ENCODE results near the gene BCO1. TPM values are rescaled to one million over a fixed set of nuclear protein-coding genes. Genes with fewer than 3 reads are reported as not detected.

BCO1 gene
- total RNA-seq, 3 donors from 2014 or later (not counting 1 experiment from before 2014, with no cell fraction given) = not detected

- peaks cover 10 to 31% of the 10 kb centered on the region in 2 donors for H3K4me1 Mint-ChIP-seq
- TF ChIP-seq CTCF (IDR thresholded peaks at IDR 0.05) = no peak
- Histone ChIP-seq H3K36me3 (ENCODE audit: control insufficient read depth, insufficient read depth, low read length) (no peaks in the 10 kb centered on the region), H3K4me3 (ENCODE audit: low read length) (no peak overlapping the region), H3K9me3 (ENCODE audit: control insufficient read depth, insufficient read depth, low read length) (no peaks in the 10 kb centered on the region), H3K4me1 (ENCODE audit: control insufficient read depth, insufficient read depth, low read length) (no peaks in the 10 kb centered on the region), H3K27ac (ENCODE audit: low read length) (no peak overlapping the region), H3K27me3 (ENCODE audit: control insufficient read depth, insufficient read depth, low read length) (no peaks in the 10 kb centered on the region)
- no peak overlapping the region for H3K4me3 Mint-ChIP-seq
- 60% methylated on average over 1 of the region's 5 CpGs for WGBS (ENCODE audit: insufficient coverage)
- no peak overlapping the region for H3K27ac Mint-ChIP-seq
- H3K9me3 Mint-ChIP-seq = no peaks in the 10 kb centered on the region
- intact Hi-C loops (cut with micrococcal nuclease) = no loop called here
- H3K27me3 Mint-ChIP-seq (ENCODE audit: low read depth in 2 of 2) = no peaks in the 10 kb centered on the region
- H3K36me3 Mint-ChIP-seq = no peaks in the 10 kb centered on the region
- DNase-seq (no peak), ATAC-seq (no peak)
Measured at GRCh38 chr16:81321536-81321935, 83.0 kb downstream of the BCO1 start.

GRCh38 chr16:81324808-81325207 is 86.3 kb downstream of the BCO1 start:
- WGBS (ENCODE audit: insufficient coverage) = 97% methylated on average over 6 of the region's 6 CpGs
- Mint-ChIP-seq H3K4me3 (no peak overlapping the region), H3K4me1 (peaks cover 15 to 18% of the 10 kb centered on the region in 2 donors), H3K36me3 (no peaks in the 10 kb centered on the region), H3K9me3 (no peaks in the 10 kb centered on the region), H3K27me3 (ENCODE audit: low read depth in 2 of 2) (no peaks in the 10 kb centered on the region), H3K27ac (no peak overlapping the region)
- Histone ChIP-seq H3K27ac (ENCODE audit: low read length) (no peak overlapping the region), H3K4me1 (ENCODE audit: control insufficient read depth, insufficient read depth, low read length) (no peaks in the 10 kb centered on the region), H3K9me3 (ENCODE audit: control insufficient read depth, insufficient read depth, low read length) (no peaks in the 10 kb centered on the region), H3K27me3 (ENCODE audit: control insufficient read depth, insufficient read depth, low read length) (no peaks in the 10 kb centered on the region), H3K4me3 (ENCODE audit: low read length) (no peak overlapping the region), H3K36me3 (ENCODE audit: control insufficient read depth, insufficient read depth, low read length) (no peaks in the 10 kb centered on the region)
- intact Hi-C loops (cut with micrococcal nuclease) = no loop called here
- no peak for DNase-seq
- no peak for ATAC-seq
- TF ChIP-seq CTCF (IDR thresholded peaks at IDR 0.05) = no peak

- Mint-ChIP-seq H3K4me1 (peaks cover 5 to 17% of the 10 kb centered on the region in 2 donors), H3K4me3 (no peak overlapping the region), H3K9me3 (no peaks in the 10 kb centered on the region), H3K27ac (no peak overlapping the region), H3K36me3 (no peaks in the 10 kb centered on the region), H3K27me3 (ENCODE audit: low read depth in 2 of 2) (no peaks in the 10 kb centered on the region)
- Histone ChIP-seq H3K27ac (ENCODE audit: low read length) (no peak overlapping the region), H3K4me3 (ENCODE audit: low read length) (no peak overlapping the region), H3K4me1 (ENCODE audit: control insufficient read depth, insufficient read depth, low read length) (no peaks in the 10 kb centered on the region), H3K36me3 (ENCODE audit: control insufficient read depth, insufficient read depth, low read length) (no peaks in the 10 kb centered on the region), H3K9me3 (ENCODE audit: control insufficient read depth, insufficient read depth, low read length) (no peaks in the 10 kb centered on the region), H3K27me3 (ENCODE audit: control insufficient read depth, insufficient read depth, low read length) (no peaks in the 10 kb centered on the region)
- intact Hi-C loops (cut with micrococcal nuclease) = no loop called here
- 94% methylated on average over 4 of the region's 5 CpGs for WGBS (ENCODE audit: insufficient coverage)
- no peak for DNase-seq
- ATAC-seq = no peak
- no peak for TF ChIP-seq CTCF (IDR thresholded peaks at IDR 0.05)
Measured at GRCh38 chr16:81327011-81327410, 88.5 kb downstream of the BCO1 start.

- intact Hi-C loops (cut with micrococcal nuclease) = no loop called here
- 75% methylated on average over 5 of the region's 8 CpGs for WGBS (ENCODE audit: insufficient coverage)
- DNase-seq (no peak), ATAC-seq (no peak)
- Histone ChIP-seq H3K27me3 (ENCODE audit: control insufficient read depth, insufficient read depth, low read length) (no peaks in the 10 kb centered on the region), H3K36me3 (ENCODE audit: control insufficient read depth, insufficient read depth, low read length) (no peaks in the 10 kb centered on the region), H3K4me1 (ENCODE audit: control insufficient read depth, insufficient read depth, low read length) (no peaks in the 10 kb centered on the region), H3K27ac (ENCODE audit: low read length) (no peak overlapping the region), H3K4me3 (ENCODE audit: low read length) (no peak overlapping the region), H3K9me3 (ENCODE audit: control insufficient read depth, insufficient read depth, low read length) (no peaks in the 10 kb centered on the region)
- no peak overlapping the region for H3K4me3 Mint-ChIP-seq
- no peak overlapping the region for H3K27ac Mint-ChIP-seq
- H3K4me1 Mint-ChIP-seq = peaks cover 5 to 21% of the 10 kb centered on the region in 2 donors
- no peaks in the 10 kb centered on the region for H3K27me3 Mint-ChIP-seq (ENCODE audit: low read depth in 2 of 2)
- H3K36me3 Mint-ChIP-seq = no peaks in the 10 kb centered on the region
- TF ChIP-seq CTCF (IDR thresholded peaks at IDR 0.05) = no peak
- no peaks in the 10 kb centered on the region for H3K9me3 Mint-ChIP-seq
Measured at GRCh38 chr16:81327447-81328196, 89.1 kb downstream of the BCO1 start.
